Pons (tissue), 1 donor: Measurements from ENCODE around the gene KRTAP2-3.

Experiments
- DNase-seq: peaks from one replicate; pipeline ENCODE4 v3.0.0-alpha.2; 2016; ENCODE audit warnings: low spot score

Gene KRTAP2-3

GRCh38 chr17:41029633-41030245, 30.2 kb downstream of the KRTAP2-3 start, which contains the start of gene KRTAP1-4:
Gene KRTAP1-4, minus strand, starts transcription at chr17:41030195. Its CDS starts 117 bp downstream, at chr17:41030078.
- no peak for DNase-seq

GRCh38 chr17:41026715-41027471, 33.0 kb downstream of the KRTAP2-3 start, which contains the start of gene KRTAP1-5:
Gene KRTAP1-5, minus strand, starts transcription at chr17:41027208. Its CDS starts 53 bp downstream, at chr17:41027155.
- DNase-seq = no peak

- no peak for DNase-seq
These were observed 35.2 kb downstream of the KRTAP2-3 start for GRCh38 chr17:41024697-41025096.

- DNase-seq = no peak
These were observed 39.6 kb downstream of the KRTAP2-3 start for GRCh38 chr17:41020336-41020735.

GRCh38 chr17:41019415-41019814, 40.5 kb downstream of the KRTAP2-3 start:
- no peak for DNase-seq

GRCh38 chr17:41018541-41018940, 41.4 kb downstream of the KRTAP2-3 start:
- DNase-seq = no peak

- DNase-seq = no peak
These were observed 43.2 kb downstream of the KRTAP2-3 start for GRCh38 chr17:41016578-41017215.

- DNase-seq = no peak
These were observed 44.5 kb downstream of the KRTAP2-3 start for GRCh38 chr17:41015454-41015853.

- DNase-seq = no peak
These were observed 46.3 kb downstream of the KRTAP2-3 start for GRCh38 chr17:41013606-41014005.

GRCh38 chr17:41013181-41013580, 46.7 kb downstream of the KRTAP2-3 start:
- DNase-seq = no peak

GRCh38 chr17:41012326-41013120, 47.4 kb downstream of the KRTAP2-3 start:
- no peak for DNase-seq

GRCh38 chr17:41010441-41010840, 49.5 kb downstream of the KRTAP2-3 start:
- DNase-seq = no peak

GRCh38 chr17:41009936-41010335, 50.0 kb downstream of the KRTAP2-3 start:
- DNase-seq = no peak

- no peak for DNase-seq
These were observed 50.6 kb downstream of the KRTAP2-3 start for GRCh38 chr17:41009301-41009760.
